HEK293 (cell line): ENCODE results near the gene SPIB.
A peak's percentile ranks its signal among the peaks of the same experiment; 100 is the strongest.

ENCODE experiments used
- BCL11A ChIP-seq: fragments of 450-650 bp; formaldehyde crosslinking; IDR thresholded peaks from 2 replicates; pipeline ENCODE4 v1.5.1; 2016; ENCODE audit warnings: low read depth, missing biosample characterization, missing genetic modification characterization
- GLI4 ChIP-seq: fragments of 450-650 bp; formaldehyde crosslinking; IDR thresholded peaks from 2 replicates; pipeline ENCODE4 v1.5.1; 2016; ENCODE audit warnings: missing biosample characterization, missing genetic modification characterization
- PRDM2 ChIP-seq: fragments of 450-650 bp; formaldehyde crosslinking; IDR thresholded peaks from 2 replicates; pipeline ENCODE4 v1.5.1; 2016; ENCODE audit warnings: missing biosample characterization, missing genetic modification characterization, borderline replicate concordance
- SETDB1 ChIP-seq: IDR thresholded peaks from one replicate; pipeline ENCODE4 v1.6.1; 2017; ENCODE audit warnings: mild to moderate bottlenecking, low read length, moderate library complexity, mixed read lengths; ENCODE audit not compliant: insufficient read length
- TCF7L2 ChIP-seq: IDR thresholded peaks from 2 replicates; pipeline ENCODE4 v1.6.1; 2011; ENCODE audit warnings: low read depth, mild to moderate bottlenecking, inconsistent platforms, low read length, moderate library complexity, borderline replicate concordance
- TSHZ1 ChIP-seq: fragments of 450-650 bp; formaldehyde crosslinking; IDR thresholded peaks from 2 replicates; pipeline ENCODE4 v1.5.1; 2016; ENCODE audit warnings: missing biosample characterization, missing genetic modification characterization, borderline replicate concordance
- YY2 ChIP-seq: fragments of 450-650 bp; formaldehyde crosslinking; IDR thresholded peaks from 2 replicates; pipeline ENCODE4 v1.5.1; 2016; ENCODE audit warnings: missing biosample characterization, missing genetic modification characterization
- ZBTB21 ChIP-seq: fragments of 450-650 bp; formaldehyde crosslinking; IDR thresholded peaks from 2 replicates; pipeline ENCODE4 v1.5.1; 2017; ENCODE audit warnings: missing biosample characterization, missing genetic modification characterization
- ZEB2 ChIP-seq: fragments of 450-650 bp; formaldehyde crosslinking; IDR thresholded peaks from 2 replicates; pipeline ENCODE4 v1.5.1; 2016; ENCODE audit warnings: missing biosample characterization, missing genetic modification characterization
- ZNF133 ChIP-seq: fragments of 450-650 bp; formaldehyde crosslinking; IDR thresholded peaks from 2 replicates; pipeline ENCODE4 v1.5.1; 2016; ENCODE audit warnings: missing biosample characterization, missing genetic modification characterization
- ZNF2 ChIP-seq: fragments of 450-650 bp; formaldehyde crosslinking; IDR thresholded peaks from 2 replicates; pipeline ENCODE4 v1.5.1; 2016; ENCODE audit warnings: missing biosample characterization, missing genetic modification characterization
- ZNF223 ChIP-seq: fragments of 450-650 bp; formaldehyde crosslinking; IDR thresholded peaks from 2 replicates; pipeline ENCODE4 v1.5.1; 2016; ENCODE audit warnings: missing biosample characterization, missing genetic modification characterization
- ZNF311 ChIP-seq: fragments of 450-650 bp; formaldehyde crosslinking; IDR thresholded peaks from 2 replicates; pipeline ENCODE4 v1.5.1; 2017; ENCODE audit warnings: missing biosample characterization, missing genetic modification characterization, borderline replicate concordance
- ZNF335 ChIP-seq: fragments of 450-650 bp; formaldehyde crosslinking; conservative IDR thresholded peaks from 2 replicates; pipeline ENCODE4 v1.5.1; 2016; ENCODE audit warnings: missing biosample characterization, missing genetic modification characterization
- ZNF518A ChIP-seq: fragments of 450-650 bp; formaldehyde crosslinking; conservative IDR thresholded peaks from 2 replicates; pipeline ENCODE4 v1.5.1; 2016; ENCODE audit warnings: low read depth, missing biosample characterization, missing genetic modification characterization
- ZNF549 ChIP-seq: fragments of 450-650 bp; IDR thresholded peaks from 2 replicates; pipeline ENCODE4 v1.5.1; 2018; ENCODE audit warnings: missing biosample characterization, missing genetic modification characterization, mild to moderate bottlenecking, inconsistent platforms, moderate library complexity
- ZNF623 ChIP-seq: fragments of 450-650 bp; formaldehyde crosslinking; IDR thresholded peaks from 2 replicates; pipeline ENCODE4 v1.5.1; 2016; ENCODE audit warnings: missing biosample characterization, missing genetic modification characterization
- ZNF658 ChIP-seq: fragments of 450-650 bp; formaldehyde crosslinking; IDR thresholded peaks from 2 replicates; pipeline ENCODE4; 2016; ENCODE audit warnings: missing biosample characterization, missing genetic modification characterization
- ZNF701 ChIP-seq: fragments of 450-650 bp; formaldehyde crosslinking; IDR thresholded peaks from 2 replicates; pipeline ENCODE4 v1.5.1; 2016; ENCODE audit warnings: missing biosample characterization, missing genetic modification characterization
- ZNF707 ChIP-seq: fragments of 450-650 bp; formaldehyde crosslinking; IDR thresholded peaks from 2 replicates; pipeline ENCODE4 v1.5.1; 2016; ENCODE audit warnings: missing biosample characterization, missing genetic modification characterization
- ZNF777 ChIP-seq: fragments of 450-650 bp; formaldehyde crosslinking; IDR thresholded peaks from 2 replicates; pipeline ENCODE4 v1.5.1; 2017; ENCODE audit warnings: missing biosample characterization, missing genetic modification characterization, borderline replicate concordance
- ZNF792 ChIP-seq: fragments of 450-650 bp; formaldehyde crosslinking; IDR thresholded peaks from 2 replicates; pipeline ENCODE4 v1.5.1; 2016; ENCODE audit warnings: missing biosample characterization, missing genetic modification characterization
- ZNF830 ChIP-seq: fragments of 450-650 bp; IDR thresholded peaks from 2 replicates; pipeline ENCODE4 v1.5.0; 2018; ENCODE audit warnings: missing biosample characterization, missing genetic modification characterization, low read depth, mild to moderate bottlenecking, moderate library complexity
- ZSCAN23 ChIP-seq: fragments of 450-650 bp; formaldehyde crosslinking; IDR thresholded peaks from 2 replicates; pipeline ENCODE4 v1.5.1; 2016; ENCODE audit warnings: missing biosample characterization, missing genetic modification characterization
- ZSCAN4 ChIP-seq: fragments of 450-650 bp; formaldehyde crosslinking; IDR thresholded peaks from 2 replicates; pipeline ENCODE4 v1.5.1; 2017; ENCODE audit warnings: missing biosample characterization, missing genetic modification characterization

The SPIB gene

GRCh38 chr19:50476224-50476906 lies 57.6 kb downstream of the SPIB start, which contains the start of the genes EMC10 and GARIN5A (continued):
- TF ChIP-seq PRDM2 (tag by site-specific recombination) = no peak
- no peak for TF ChIP-seq TSHZ1 (tag by site-specific recombination)
- TF ChIP-seq ZNF623 (tag by site-specific recombination) = no peak
- TF ChIP-seq ZNF658 (tag by site-specific recombination) = no peak
- TF ChIP-seq ZBTB21 = peak; percentile 100
- TF ChIP-seq ZNF830 (tag by site-specific recombination) = no peak
- peak; percentile 93 for TF ChIP-seq ZNF335
- TF ChIP-seq ZNF2 = peak; percentile 80
- TF ChIP-seq ZSCAN4 = no peak
- no peak for TF ChIP-seq SETDB1
- no peak for TF ChIP-seq ZNF701 (tag by site-specific recombination)
- peak; percentile 99 for TF ChIP-seq YY2 (tag by site-specific recombination)
- TF ChIP-seq ZNF311 (tag by site-specific recombination) = no peak
- TF ChIP-seq GLI4 (tag by site-specific recombination) = peak; percentile 88; the same call in 1 of the 2 replicates
- no peak for TF ChIP-seq BCL11A (tag by site-specific recombination)
- no peak for TF ChIP-seq ZNF707 (tag by site-specific recombination)
- no peak for TF ChIP-seq ZNF133
- no peak for TF ChIP-seq TCF7L2
- TF ChIP-seq ZNF777 (tag by site-specific recombination) = no peak
- 0 out of 2 replicates have a peak, but pooled peaks have one; percentile 28 for TF ChIP-seq ZNF518A (tag by site-specific recombination)
- TF ChIP-seq ZEB2 (tag by site-specific recombination) = peak; percentile 54
- no peak for TF ChIP-seq ZNF223 (tag by site-specific recombination)
- TF ChIP-seq ZSCAN23 (tag by site-specific recombination) = no peak
- TF ChIP-seq ZNF792 (tag by site-specific recombination) = no peak
- no peak for TF ChIP-seq ZNF549 (tag by site-specific recombination)
